Memory B cell (primary cell): Measurements from ENCODE around the gene MEIS2.
A peak's percentile ranks its signal among the peaks of the same experiment; 100 is the strongest.

ENCODE experiments used
- ATAC-seq: fragments of 150-1000 bp; cut with Tn5 transposase; 2 replicates; pipeline ENCODE4 v1.10.0; 2021; ENCODE audit warnings: low read depth, mild to moderate bottlenecking, moderate library complexity
- DNase-seq, 2 donors: peaks; one replicate each; pipeline ENCODE4 v3.0.0; 2022; ENCODE audit warnings: low spot score in 2 of 2
- H3K27ac Mint-ChIP-seq: one replicate; pipeline ENCODE4 v1.8.0; 2022; ENCODE audit warnings: mild to moderate bottlenecking, moderate library complexity, mixed read lengths
- H3K27me3 Mint-ChIP-seq: one replicate; pipeline ENCODE4 v1.8.0; 2022; ENCODE audit warnings: mixed read lengths
- H3K36me3 Mint-ChIP-seq: one replicate; pipeline ENCODE4 v1.8.0; 2022; ENCODE audit warnings: mild to moderate bottlenecking, mixed read lengths
- H3K4me1 Mint-ChIP-seq: one replicate; pipeline ENCODE4 v1.8.0; 2022; ENCODE audit warnings: mixed read lengths
- H3K4me3 Mint-ChIP-seq: one replicate; pipeline ENCODE4 v1.8.0; 2022; ENCODE audit warnings: mild to moderate bottlenecking, moderate library complexity, mixed read lengths
- H3K9me3 Mint-ChIP-seq: one replicate; pipeline ENCODE4 v1.8.0; 2022; ENCODE audit warnings: mixed read lengths

The MEIS2 gene

GRCh38 chr15:36883713-36884517 lies 216.4 kb downstream of the MEIS2 start:
- DNase-seq (peak in 1 of 2 donors; percentile 29), ATAC-seq (no peak)
- peaks cover 7% of the 10 kb centered on the region for H3K4me1 Mint-ChIP-seq
- peaks cover 2% of the 10 kb centered on the region for H3K9me3 Mint-ChIP-seq
- H3K36me3 Mint-ChIP-seq = peaks cover 2% of the 10 kb centered on the region
- H3K27me3 Mint-ChIP-seq = peaks cover 37% of the 10 kb centered on the region
- H3K27ac Mint-ChIP-seq = no peak overlapping the region
- no peak overlapping the region for H3K4me3 Mint-ChIP-seq

GRCh38 chr15:36882487-36883131 lies 217.7 kb downstream of the MEIS2 start:
- DNase-seq (no peak), ATAC-seq (no peak)
- H3K27me3 Mint-ChIP-seq = peaks cover 40% of the 10 kb centered on the region
- peaks cover 2% of the 10 kb centered on the region for H3K36me3 Mint-ChIP-seq
- peaks cover 2% of the 10 kb centered on the region for H3K9me3 Mint-ChIP-seq
- H3K4me3 Mint-ChIP-seq = no peak overlapping the region
- no peak overlapping the region for H3K27ac Mint-ChIP-seq
- H3K4me1 Mint-ChIP-seq = peaks cover 12% of the 10 kb centered on the region

GRCh38 chr15:36882056-36882455 lies 218.3 kb downstream of the MEIS2 start:
- ATAC-seq = no peak
- peaks cover 42% of the 10 kb centered on the region for H3K27me3 Mint-ChIP-seq
- no peak overlapping the region for H3K4me3 Mint-ChIP-seq
- H3K9me3 Mint-ChIP-seq = peaks cover 2% of the 10 kb centered on the region
- DNase-seq = no peak
- peaks cover 11% of the 10 kb centered on the region for H3K4me1 Mint-ChIP-seq
- H3K27ac Mint-ChIP-seq = no peak overlapping the region
- H3K36me3 Mint-ChIP-seq = peaks cover under 1% of the 10 kb centered on the region

- peaks cover 2% of the 10 kb centered on the region for H3K9me3 Mint-ChIP-seq
- H3K27ac Mint-ChIP-seq = no peak overlapping the region
- H3K27me3 Mint-ChIP-seq = peaks cover 41% of the 10 kb centered on the region
- no peak overlapping the region for H3K4me3 Mint-ChIP-seq
- peaks cover 10% of the 10 kb centered on the region for H3K4me1 Mint-ChIP-seq
- DNase-seq (no peak), ATAC-seq (no peak)
- H3K36me3 Mint-ChIP-seq = no peaks in the 10 kb centered on the region
Measured at GRCh38 chr15:36881516-36881915, 218.8 kb downstream of the MEIS2 start.

- no peak overlapping the region for H3K27ac Mint-ChIP-seq
- H3K27me3 Mint-ChIP-seq = peaks cover 42% of the 10 kb centered on the region
- no peak overlapping the region for H3K4me3 Mint-ChIP-seq
- H3K9me3 Mint-ChIP-seq = peaks cover 2% of the 10 kb centered on the region
- peaks cover 10% of the 10 kb centered on the region for H3K4me1 Mint-ChIP-seq
- DNase-seq (no peak), ATAC-seq (no peak)
- no peaks in the 10 kb centered on the region for H3K36me3 Mint-ChIP-seq
Measured at GRCh38 chr15:36880913-36881460, 219.4 kb downstream of the MEIS2 start.

GRCh38 chr15:36880224-36880912 lies 220.0 kb downstream of the MEIS2 start:
- peaks cover 2% of the 10 kb centered on the region for H3K9me3 Mint-ChIP-seq
- no peak overlapping the region for H3K27ac Mint-ChIP-seq
- DNase-seq (no peak), ATAC-seq (no peak)
- H3K36me3 Mint-ChIP-seq = no peaks in the 10 kb centered on the region
- H3K4me3 Mint-ChIP-seq = no peak overlapping the region
- peaks cover 41% of the 10 kb centered on the region for H3K27me3 Mint-ChIP-seq
- H3K4me1 Mint-ChIP-seq = peaks cover 10% of the 10 kb centered on the region

- Mint-ChIP-seq H3K4me3 (no peak overlapping the region), H3K36me3 (no peaks in the 10 kb centered on the region), H3K4me1 (peaks cover 10% of the 10 kb centered on the region), H3K9me3 (peaks cover 2% of the 10 kb centered on the region), H3K27me3 (peaks cover 34% of the 10 kb centered on the region), H3K27ac (no peak overlapping the region)
- DNase-seq (no peak), ATAC-seq (no peak)
Measured at GRCh38 chr15:36879568-36880222, 220.7 kb downstream of the MEIS2 start.

- Mint-ChIP-seq H3K4me3 (no peak overlapping the region), H3K27ac (no peak overlapping the region), H3K4me1 (peaks cover 6% of the 10 kb centered on the region), H3K9me3 (peaks cover 2% of the 10 kb centered on the region), H3K27me3 (peaks cover 30% of the 10 kb centered on the region), H3K36me3 (no peaks in the 10 kb centered on the region)
- no peak for ATAC-seq
- no peak for DNase-seq
Measured at GRCh38 chr15:36878684-36879262, 221.6 kb downstream of the MEIS2 start.

GRCh38 chr15:36877796-36878683 lies 222.3 kb downstream of the MEIS2 start:
- peak; percentile 35 for ATAC-seq
- Mint-ChIP-seq H3K36me3 (no peaks in the 10 kb centered on the region), H3K27me3 (peaks cover 29% of the 10 kb centered on the region), H3K4me3 (peak overlapping the region; percentile 1), H3K9me3 (peaks cover 2% of the 10 kb centered on the region), H3K4me1 (peaks cover 6% of the 10 kb centered on the region), H3K27ac (no peak overlapping the region)
- DNase-seq = no peak

GRCh38 chr15:36877294-36877693 lies 223.1 kb downstream of the MEIS2 start:
- no peaks in the 10 kb centered on the region for H3K36me3 Mint-ChIP-seq
- H3K4me1 Mint-ChIP-seq = peaks cover 6% of the 10 kb centered on the region
- no peak overlapping the region for H3K27ac Mint-ChIP-seq
- H3K27me3 Mint-ChIP-seq = peaks cover 24% of the 10 kb centered on the region
- ATAC-seq (no peak), DNase-seq (no peak)
- peaks cover 2% of the 10 kb centered on the region for H3K9me3 Mint-ChIP-seq
- H3K4me3 Mint-ChIP-seq = no peak overlapping the region

- Mint-ChIP-seq H3K4me1 (peaks cover 6% of the 10 kb centered on the region), H3K27ac (no peak overlapping the region), H3K36me3 (no peaks in the 10 kb centered on the region), H3K4me3 (no peak overlapping the region), H3K9me3 (peaks cover 2% of the 10 kb centered on the region), H3K27me3 (peaks cover 24% of the 10 kb centered on the region)
- no peak for DNase-seq
- no peak for ATAC-seq
Measured at GRCh38 chr15:36875740-36876334, 224.5 kb downstream of the MEIS2 start.

GRCh38 chr15:36874930-36875329 lies 225.4 kb downstream of the MEIS2 start:
- Mint-ChIP-seq H3K27ac (no peak overlapping the region), H3K27me3 (peaks cover 24% of the 10 kb centered on the region), H3K36me3 (no peaks in the 10 kb centered on the region), H3K4me1 (peaks cover 6% of the 10 kb centered on the region), H3K9me3 (peaks cover 2% of the 10 kb centered on the region), H3K4me3 (no peak overlapping the region)
- DNase-seq (no peak), ATAC-seq (no peak)
